Stomach (tissue), 4 donors: ENCODE data around the gene CYP4F22.

Experiments
- POLR2A ChIP-seq, 4 donors: fragments of 450-650 bp; IDR thresholded peaks; one replicate each; pipeline ENCODE4 v1.6.1; 2016; ENCODE audit warnings: antibody characterized with exemption in 4 of 4, control low read depth in 2 of 4, mild to moderate bottlenecking in 1 of 4, moderate library complexity in 1 of 4
- TF ChIP-seq, protein P1 (sequence below), 7 experiments: fragments of 450-650 bp in 4 of 7; fragments of 200-600 bp in 3 of 7; sonication (generic) in 3 of 7; IDR thresholded peaks; one replicate each; pipeline ENCODE4 v1.5.1; 2016 to 2019; ENCODE audit warnings: antibody characterized with exemption in 7 of 7, control low read depth in 2 of 7, mild to moderate bottlenecking in 1 of 7

DNA sequence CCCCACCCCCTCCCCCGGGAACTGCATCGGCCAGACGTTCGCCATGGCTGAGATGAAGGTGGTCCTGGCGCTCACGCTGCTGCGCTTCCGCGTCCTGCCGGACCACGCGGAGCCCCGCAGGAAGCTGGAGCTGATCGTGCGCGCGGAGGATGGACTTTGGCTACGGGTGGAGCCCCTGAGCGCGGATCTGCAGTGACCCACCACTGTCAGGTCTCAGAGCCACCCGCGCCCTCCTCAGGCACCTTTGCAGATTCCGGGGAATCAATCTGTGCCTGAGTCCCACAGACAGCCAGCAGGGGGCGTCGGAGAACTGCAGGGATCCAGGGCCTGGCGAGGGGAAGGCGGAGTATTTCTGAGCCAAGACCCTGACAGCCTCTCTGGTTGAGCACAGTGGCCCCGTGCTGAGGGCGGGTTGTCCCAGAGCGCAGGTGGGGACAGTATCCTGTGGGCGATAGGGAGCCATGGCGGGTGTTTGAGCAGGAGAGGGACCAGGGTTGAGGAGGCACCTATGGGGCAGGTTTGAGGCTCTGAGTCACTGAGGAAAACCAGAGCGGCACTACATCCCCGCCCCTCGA lies 76.3 kb downstream of the CYP4F22 start:
- TF ChIP-seq, protein P1, sequence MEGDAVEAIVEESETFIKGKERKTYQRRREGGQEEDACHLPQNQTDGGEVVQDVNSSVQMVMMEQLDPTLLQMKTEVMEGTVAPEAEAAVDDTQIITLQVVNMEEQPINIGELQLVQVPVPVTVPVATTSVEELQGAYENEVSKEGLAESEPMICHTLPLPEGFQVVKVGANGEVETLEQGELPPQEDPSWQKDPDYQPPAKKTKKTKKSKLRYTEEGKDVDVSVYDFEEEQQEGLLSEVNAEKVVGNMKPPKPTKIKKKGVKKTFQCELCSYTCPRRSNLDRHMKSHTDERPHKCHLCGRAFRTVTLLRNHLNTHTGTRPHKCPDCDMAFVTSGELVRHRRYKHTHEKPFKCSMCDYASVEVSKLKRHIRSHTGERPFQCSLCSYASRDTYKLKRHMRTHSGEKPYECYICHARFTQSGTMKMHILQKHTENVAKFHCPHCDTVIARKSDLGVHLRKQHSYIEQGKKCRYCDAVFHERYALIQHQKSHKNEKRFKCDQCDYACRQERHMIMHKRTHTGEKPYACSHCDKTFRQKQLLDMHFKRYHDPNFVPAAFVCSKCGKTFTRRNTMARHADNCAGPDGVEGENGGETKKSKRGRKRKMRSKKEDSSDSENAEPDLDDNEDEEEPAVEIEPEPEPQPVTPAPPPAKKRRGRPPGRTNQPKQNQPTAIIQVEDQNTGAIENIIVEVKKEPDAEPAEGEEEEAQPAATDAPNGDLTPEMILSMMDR (IDR thresholded peaks at IDR 0.05): peak in 5 of 7 experiments; percentile 58 to 84 (median 76)
- no peak for TF ChIP-seq POLR2A (IDR thresholded peaks at IDR 0.05)
